Measurements from ENCODE around the gene PDE4D. TPM values are rescaled to one million over a fixed set of nuclear protein-coding genes. Genes with fewer than 3 reads are reported as not detected.
A peak's percentile ranks its signal among the peaks of the same experiment; 100 is the strongest.

The PDE4D gene
- total RNA-seq, 1 experiment from 2014 or later = 2.1 TPM

GRCh38 chr5:58985759-58986158 is 907.8 kb downstream of the PDE4D start:
- no peaks in the 10 kb centered on the region for H3K79me2 ChIP-seq (ENCODE audit: insufficient read depth, low read length)
- Mint-ChIP-seq H3K27ac (no peak overlapping the region), H3K4me3 (no peak overlapping the region), H3K4me1 (peaks cover 16 to 17% of the 10 kb centered on the region in 2 experiments), H3K36me3 (ENCODE audit: insufficient read depth in 1 of 3, low read depth in 3 of 3) (peaks cover 0 to 4% (median 3%) of the 10 kb centered on the region in 3 experiments; a peak in 4 of 7 replicates), H3K27me3 (ENCODE audit: low read depth) (no peaks in the 10 kb centered on the region), H3K9me3 (peaks cover 3 to 8% of the 10 kb centered on the region in 2 experiments; a peak in 4 of 5 replicates)
- H3K4me2 ChIP-seq (ENCODE audit: insufficient read depth, insufficient read length, low read length) = no peak overlapping the region
- H3K23me2 ChIP-seq (ENCODE audit: insufficient read length, low read depth, low read length, poor library complexity, severe bottlenecking) = no peaks in the 10 kb centered on the region
- no peaks in the 10 kb centered on the region for H3K27me3 ChIP-seq (ENCODE audit: insufficient read depth, low read length)
- no peak overlapping the region for H4K8ac ChIP-seq (replicated peaks; ENCODE audit: insufficient read length, low read depth, low read length)
- H3T11ph ChIP-seq (ENCODE audit: low read length) = no peak overlapping the region
- no peak overlapping the region for H2AFZ ChIP-seq (ENCODE audit: low read length)
- 0 out of 3 replicates have a peak, but pooled peaks have one; percentile 4 for TF ChIP-seq CTCF (conservative IDR thresholded peaks at IDR 0.05)
- no peak overlapping the region for H4K5ac ChIP-seq (ENCODE audit: insufficient read length, low read depth, low read length)
- H3K4ac ChIP-seq (ENCODE audit: low read depth, low read length) = no peak overlapping the region
- H2AK5ac ChIP-seq (ENCODE audit: insufficient read length, low read length) = no peak overlapping the region
- H3K27ac ChIP-seq (ENCODE audit: insufficient read length, low read depth, low read length) = no peak overlapping the region
- H2BK120ac ChIP-seq (ENCODE audit: low read depth, low read length, poor library complexity, severe bottlenecking) = no peak overlapping the region
- no peaks in the 10 kb centered on the region for H3K4me1 ChIP-seq (ENCODE audit: insufficient read depth, low read length)
- no peak overlapping the region for H3K56ac ChIP-seq (ENCODE audit: insufficient read length, low read depth, low read length)
- H3K18ac ChIP-seq (ENCODE audit: insufficient read length, low read depth, low read length) = no peak overlapping the region
- no peak overlapping the region for H2BK15ac ChIP-seq (ENCODE audit: low read depth, low read length)
- DNase-seq = no peak
- no peak overlapping the region for H2BK20ac ChIP-seq (ENCODE audit: low read depth, low read length, poor library complexity, severe bottlenecking)
- no peak overlapping the region for H3K14ac ChIP-seq (ENCODE audit: insufficient read depth, low read length)
- H2BK5ac ChIP-seq (ENCODE audit: insufficient read length, low read length) = no peak overlapping the region
- no peak overlapping the region for H4K91ac ChIP-seq (ENCODE audit: insufficient read length, low read depth, low read length)
- H2BK12ac ChIP-seq (ENCODE audit: insufficient read length, low read depth, low read length) = no peak overlapping the region
- H4K20me1 ChIP-seq (ENCODE audit: control insufficient read depth, insufficient read depth, insufficient read length) = no peaks in the 10 kb centered on the region
- H3K23ac ChIP-seq (ENCODE audit: insufficient read length, low read depth, low read length) = no peak overlapping the region
- H3K79me1 ChIP-seq (ENCODE audit: insufficient read depth, low read depth, low read length, poor library complexity, severe bottlenecking) = no peaks in the 10 kb centered on the region
- H3K9ac ChIP-seq (ENCODE audit: extremely low read depth, insufficient read length, low read length) = no peak overlapping the region
- WGBS (ENCODE audit: extremely low coverage, insufficient read length, low lambda C conversion rate) = no CpG with 5 or more reads among the region's 4 CpGs
- H3K9me3 ChIP-seq (ENCODE audit: control insufficient read depth, low read depth, low read length) = no peaks in the 10 kb centered on the region
